HEK293 (cell line): ENCODE results near the gene PRKACB.
A peak's percentile ranks its signal among the peaks of the same experiment; 100 is the strongest.
"Not testable (repeated sequence)": the region's sequence is repeated elsewhere in the genome, so short reads cannot be mapped to it uniquely, and the experiment has no call there.

Experiments
- CTCF ChIA-PET: fragments of 350-600 bp; formaldehyde crosslinking; extraction: SDS; loops from one replicate; lab custom pipeline; 2021; ENCODE audit warnings: antibody characterized with exemption; lab: Yijun Ruan, JAX
- POLR2A ChIA-PET: fragments of 300-600 bp; formaldehyde crosslinking; extraction: SDS; loops from one replicate; lab custom pipeline; 2020; ENCODE audit warnings: antibody characterized with exemption, inconsistent platforms; lab: Yijun Ruan, JAX
- H3K27ac ChIP-seq: fragments of 200-500 bp; sonication (Bioruptor generic); 2 replicates; pipeline ENCODE4 v1.5.1; 2014; ENCODE audit warnings: low read depth, low read length, control low read depth, inconsistent platforms; ENCODE audit errors: extremely low read depth
- H3K36me3 ChIP-seq, 2 experiments: fragments of 200-500 bp in 1 of 2; sonication (Bioruptor generic) in 1 of 2; 1 replicate in 1 of 2; 2 replicates in 1 of 2; pipeline ENCODE4 v1.5.1; 2014 to 2017; ENCODE audit warnings: inconsistent platforms in 2 of 2, low read length in 2 of 2; ENCODE audit not compliant: control insufficient read depth in 2 of 2, insufficient read depth in 1 of 2
- H3K4me1 ChIP-seq: fragments of 200-500 bp; sonication (Bioruptor generic); 2 replicates; pipeline ENCODE4 v1.5.1; 2014; ENCODE audit warnings: mild to moderate bottlenecking, low read length, inconsistent platforms; ENCODE audit not compliant: control insufficient read depth, insufficient read depth
- H3K4me3 ChIP-seq: 2 replicates; pipeline ENCODE4 v1.5.1; 2011; ENCODE audit warnings: low read depth, mild to moderate bottlenecking, control low read depth, low read length, moderate library complexity
- H3K9me3 ChIP-seq: fragments of 200-500 bp; sonication (Bioruptor generic); 2 replicates; pipeline ENCODE4 v1.5.1; 2014; ENCODE audit warnings: low read depth, low read length, inconsistent platforms; ENCODE audit not compliant: control insufficient read depth, insufficient read depth
- SETDB1 ChIP-seq: IDR thresholded peaks from one replicate; pipeline ENCODE4 v1.6.1; 2017; ENCODE audit warnings: mild to moderate bottlenecking, low read length, moderate library complexity, mixed read lengths; ENCODE audit not compliant: insufficient read length
- TRIM28 ChIP-seq: IDR thresholded peaks from 2 replicates; pipeline ENCODE4 v1.6.1; 2011; ENCODE audit warnings: low read length, control low read depth, borderline replicate concordance

Gene PRKACB

DNA sequence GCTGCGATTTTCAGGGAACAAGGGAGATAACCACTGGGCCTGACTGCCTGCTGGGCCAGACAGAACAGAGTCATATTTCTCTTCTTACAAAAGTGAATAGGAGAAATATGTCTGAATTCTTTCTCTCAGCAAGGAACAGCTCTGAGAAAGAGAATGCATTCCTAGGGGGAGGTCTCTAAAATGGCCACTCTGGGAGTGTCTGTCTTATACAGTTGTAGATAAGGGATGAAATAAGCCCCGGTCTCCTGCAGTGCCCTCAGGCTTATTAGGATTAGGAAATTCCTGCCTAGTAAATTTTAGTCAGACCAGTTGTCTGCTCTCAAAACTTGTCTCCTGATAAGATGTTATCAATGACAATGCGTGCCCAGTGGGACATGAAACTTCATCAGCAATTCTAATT, 143.3 kb downstream of the PRKACB start:
- POLR2A ChIA-PET: not testable (repeated sequence)
- TF ChIP-seq SETDB1 (peak; percentile 94), TRIM28 (peak; percentile 36; the same call in 1 of the 2 replicates)

More for the DNA sequence above, 143.3 kb downstream of the PRKACB start:
- not testable (repeated sequence) for H3K27ac ChIP-seq, H3K9me3 ChIP-seq, H3K36me3 ChIP-seq, H3K4me3 ChIP-seq, H3K4me1 ChIP-seq
- CTCF ChIA-PET: interaction anchor here (0.6 kb wide), 1 partner anchor 15 kb away, joined by 4 read pairs; no protein-coding TSS in a partner anchor
